ENCODE data around the gene SREBF1. TPM values are rescaled to one million over a fixed set of nuclear protein-coding genes. Genes with fewer than 3 reads are reported as not detected.
"Not testable (repeated sequence)": the region's sequence is repeated elsewhere in the genome, so short reads cannot be mapped to it uniquely, and the experiment has no call there.

The SREBF1 gene
- total RNA-seq, 1 experiment from 2014 or later = 167 TPM

DNA sequence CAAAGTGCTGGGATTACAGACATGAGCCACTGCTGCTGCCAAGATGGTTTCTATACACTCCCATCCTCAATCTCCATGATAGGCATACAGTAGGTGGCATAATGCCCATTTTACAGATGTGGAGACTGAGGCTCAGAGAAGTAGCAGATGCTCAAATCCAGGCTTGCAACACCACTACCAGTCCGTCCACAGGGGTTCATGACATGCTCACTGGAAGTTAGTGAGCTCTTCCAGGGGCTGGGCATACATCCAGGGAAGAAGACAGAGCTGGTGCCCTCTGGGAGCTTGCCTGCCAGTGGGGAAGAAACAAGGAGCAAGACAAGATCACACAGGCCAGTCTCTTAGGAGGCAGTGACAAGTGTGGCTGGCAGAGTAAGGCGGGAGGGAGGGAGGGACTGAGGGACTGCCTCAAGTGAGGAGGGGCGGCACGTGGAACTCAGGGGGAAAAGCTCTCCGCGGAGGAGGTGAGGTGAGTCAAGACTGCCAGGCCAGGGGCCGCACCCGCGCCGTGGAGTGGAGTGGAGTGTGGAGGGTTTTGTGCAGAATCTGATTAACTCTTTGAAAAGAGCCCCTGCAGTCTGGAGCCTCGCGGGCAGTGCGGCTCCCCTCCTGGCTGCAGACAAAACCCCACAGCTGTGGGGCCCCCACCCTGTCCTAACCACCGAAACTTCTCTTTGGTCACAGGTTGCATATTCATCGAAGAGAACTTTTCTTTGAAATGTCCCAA lies 27.9 kb downstream of the SREBF1 start:
- H3K27me3 ChIP-seq (ENCODE audit: low read length) = no peaks in the 10 kb centered on the region
- H3K9ac ChIP-seq (ENCODE audit: low read length) = no peak overlapping the region
- H3K9me2 ChIP-seq (replicated peaks; ENCODE audit: low read length) = no peaks in the 10 kb centered on the region
- TF ChIP-seq EZH2 (IDR thresholded peaks at IDR 0.05; ENCODE audit: low read length, unreplicated experiment) = no peak
- TF ChIP-seq, protein P1, sequence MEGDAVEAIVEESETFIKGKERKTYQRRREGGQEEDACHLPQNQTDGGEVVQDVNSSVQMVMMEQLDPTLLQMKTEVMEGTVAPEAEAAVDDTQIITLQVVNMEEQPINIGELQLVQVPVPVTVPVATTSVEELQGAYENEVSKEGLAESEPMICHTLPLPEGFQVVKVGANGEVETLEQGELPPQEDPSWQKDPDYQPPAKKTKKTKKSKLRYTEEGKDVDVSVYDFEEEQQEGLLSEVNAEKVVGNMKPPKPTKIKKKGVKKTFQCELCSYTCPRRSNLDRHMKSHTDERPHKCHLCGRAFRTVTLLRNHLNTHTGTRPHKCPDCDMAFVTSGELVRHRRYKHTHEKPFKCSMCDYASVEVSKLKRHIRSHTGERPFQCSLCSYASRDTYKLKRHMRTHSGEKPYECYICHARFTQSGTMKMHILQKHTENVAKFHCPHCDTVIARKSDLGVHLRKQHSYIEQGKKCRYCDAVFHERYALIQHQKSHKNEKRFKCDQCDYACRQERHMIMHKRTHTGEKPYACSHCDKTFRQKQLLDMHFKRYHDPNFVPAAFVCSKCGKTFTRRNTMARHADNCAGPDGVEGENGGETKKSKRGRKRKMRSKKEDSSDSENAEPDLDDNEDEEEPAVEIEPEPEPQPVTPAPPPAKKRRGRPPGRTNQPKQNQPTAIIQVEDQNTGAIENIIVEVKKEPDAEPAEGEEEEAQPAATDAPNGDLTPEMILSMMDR (conservative IDR thresholded peaks at IDR 0.05; ENCODE audit: low read depth, low read length) = no peak
- no peak for TF ChIP-seq EZH2phosphoT487 (IDR thresholded peaks at IDR 0.05; ENCODE audit: borderline replicate concordance, low read length)
- no TSS peak for BruUV-seq (replicated peaks)
- H3K79me2 ChIP-seq (ENCODE audit: low read length) = no peaks in the 10 kb centered on the region
- ChIA-PET CTCF (no interaction called here), POLR2A (ENCODE audit: unreplicated experiment) (no interaction called here)
- DNase-seq (no peak), ATAC-seq (peak; percentile 3; the same call in 1 of the 2 replicates)
- H3K4me1 ChIP-seq (ENCODE audit: insufficient read depth, low read length) = peaks cover 9% of the 10 kb centered on the region
- H2AFZ ChIP-seq (ENCODE audit: low read length) = no peak overlapping the region
- no peak overlapping the region for H3K4me3 ChIP-seq (ENCODE audit: low read length)
- peaks cover 32% of the 10 kb centered on the region for H3K36me3 ChIP-seq (ENCODE audit: low read depth, low read length)
- no peaks in the 10 kb centered on the region for H3K9me3 ChIP-seq (ENCODE audit: low read length)
- intact Hi-C loops (cut with micrococcal nuclease) = no loop called here
- H3K4me2 ChIP-seq (ENCODE audit: low read length) = no peak overlapping the region
- H3F3A ChIP-seq (ENCODE audit: low read length, unreplicated experiment) = peaks cover 7% of the 10 kb centered on the region
- 0 out of 2 replicates have a peak, but pooled peaks cover 6% of the 10 kb centered on the region for H4K20me1 ChIP-seq (ENCODE audit: low read length)
- H3K27ac ChIP-seq (ENCODE audit: low read length) = no peak overlapping the region

GRCh38 chr17:17808200-17808599 lies 28.6 kb downstream of the SREBF1 start:
- POLR2A ChIA-PET (ENCODE audit: unreplicated experiment); H3K27me3 ChIP-seq (ENCODE audit: low read length); H3K27ac ChIP-seq (ENCODE audit: low read length); BruUV-seq (replicated peaks); H2AFZ ChIP-seq (ENCODE audit: low read length); CTCF ChIA-PET; H3K9me3 ChIP-seq (ENCODE audit: low read length); H4K20me1 ChIP-seq (ENCODE audit: low read length); H3K4me3 ChIP-seq (ENCODE audit: low read length); H3K9me2 ChIP-seq (replicated peaks; ENCODE audit: low read length); H3K9ac ChIP-seq (ENCODE audit: low read length); H3K79me2 ChIP-seq (ENCODE audit: low read length); H3K4me2 ChIP-seq (ENCODE audit: low read length); H3K4me1 ChIP-seq (ENCODE audit: insufficient read depth, low read length); H3F3A ChIP-seq (ENCODE audit: low read length, unreplicated experiment); DNase-seq; ATAC-seq; intact Hi-C loops (cut with micrococcal nuclease): not testable (repeated sequence)
- H3K36me3 ChIP-seq (ENCODE audit: low read depth, low read length) = peaks cover 27% of the 10 kb centered on the region

DNA sequence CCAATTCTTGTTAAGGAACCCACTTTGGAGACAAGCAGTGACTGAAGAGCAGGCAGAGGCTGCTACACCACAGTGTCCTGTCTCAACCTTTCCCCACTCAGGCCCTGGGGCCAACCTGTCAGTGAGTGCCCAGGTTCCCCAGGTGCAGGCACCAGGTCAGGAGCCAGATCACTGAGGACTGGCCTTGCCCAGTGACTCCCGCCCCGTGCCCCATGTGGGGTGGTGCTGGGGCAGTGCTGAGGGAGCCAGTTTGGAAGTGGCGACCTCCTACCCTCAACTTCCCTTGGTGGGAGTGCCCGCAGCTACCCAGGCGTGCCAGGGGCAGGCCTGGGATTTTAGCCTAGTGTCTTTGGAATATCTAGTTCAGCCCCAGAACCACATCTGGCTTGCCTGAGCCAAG lies 29.3 kb downstream of the SREBF1 start:
- no peak overlapping the region for H3K4me3 ChIP-seq (ENCODE audit: low read length)
- H3K27ac ChIP-seq (ENCODE audit: low read length) = no peak overlapping the region
- H3K4me1 ChIP-seq (ENCODE audit: insufficient read depth, low read length) = peaks cover 9% of the 10 kb centered on the region
- intact Hi-C loops (cut with micrococcal nuclease) = no loop called here
- H4K20me1 ChIP-seq (ENCODE audit: low read length) = 0 out of 2 replicates have a peak, but pooled peaks cover 4% of the 10 kb centered on the region
- no peaks in the 10 kb centered on the region for H3K9me2 ChIP-seq (replicated peaks; ENCODE audit: low read length)
- ChIA-PET CTCF (no interaction called here), POLR2A (ENCODE audit: unreplicated experiment) (interaction anchor here (0.5 kb wide), 1 partner anchor 273 kb away, joined by 6 read pairs; no protein-coding TSS in a partner anchor)
- H3F3A ChIP-seq (ENCODE audit: low read length, unreplicated experiment) = peaks cover 7% of the 10 kb centered on the region
- peaks cover 22% of the 10 kb centered on the region for H3K36me3 ChIP-seq (ENCODE audit: low read depth, low read length)
- no peak for ATAC-seq
- no peak overlapping the region for H3K9ac ChIP-seq (ENCODE audit: low read length)
- DNase-seq = no peak
- H3K27me3 ChIP-seq (ENCODE audit: low read length) = no peaks in the 10 kb centered on the region
- no peaks in the 10 kb centered on the region for H3K9me3 ChIP-seq (ENCODE audit: low read length)
- H2AFZ ChIP-seq (ENCODE audit: low read length) = no peak overlapping the region
- TF ChIP-seq, protein P1 (conservative IDR thresholded peaks at IDR 0.05; ENCODE audit: low read depth, low read length) = no peak
- no peak for TF ChIP-seq EZH2phosphoT487 (IDR thresholded peaks at IDR 0.05; ENCODE audit: borderline replicate concordance, low read length)
- no peak for TF ChIP-seq EZH2 (IDR thresholded peaks at IDR 0.05; ENCODE audit: low read length, unreplicated experiment)
- BruUV-seq (replicated peaks) = no TSS peak
- H3K79me2 ChIP-seq (ENCODE audit: low read length) = no peaks in the 10 kb centered on the region
- no peak overlapping the region for H3K4me2 ChIP-seq (ENCODE audit: low read length)
